ENCODE data around the gene CCSER1.

CCSER1 gene

DNA sequence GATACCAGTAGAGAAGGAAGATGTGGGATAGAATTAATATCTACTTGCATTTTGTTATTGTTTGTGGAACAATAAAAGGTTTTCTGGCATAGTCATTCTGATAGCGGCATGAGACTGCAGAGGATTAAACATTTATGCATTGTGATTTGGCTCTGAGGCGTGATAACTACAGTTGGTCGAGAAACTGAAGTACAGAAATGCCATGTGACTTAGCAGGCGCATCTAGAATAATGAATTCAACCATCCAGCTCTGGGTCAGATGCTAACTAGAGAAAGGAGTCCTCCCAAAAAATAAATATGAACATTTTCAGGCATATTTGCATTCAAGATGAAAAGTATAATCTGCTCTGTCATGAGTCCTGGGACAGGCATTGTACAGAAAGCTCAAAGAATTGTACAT, 62.8 kb downstream of the CCSER1 start:
- DNase-seq (ENCODE audit: low read depth) = no peak
- TF ChIP-seq, protein P1, sequence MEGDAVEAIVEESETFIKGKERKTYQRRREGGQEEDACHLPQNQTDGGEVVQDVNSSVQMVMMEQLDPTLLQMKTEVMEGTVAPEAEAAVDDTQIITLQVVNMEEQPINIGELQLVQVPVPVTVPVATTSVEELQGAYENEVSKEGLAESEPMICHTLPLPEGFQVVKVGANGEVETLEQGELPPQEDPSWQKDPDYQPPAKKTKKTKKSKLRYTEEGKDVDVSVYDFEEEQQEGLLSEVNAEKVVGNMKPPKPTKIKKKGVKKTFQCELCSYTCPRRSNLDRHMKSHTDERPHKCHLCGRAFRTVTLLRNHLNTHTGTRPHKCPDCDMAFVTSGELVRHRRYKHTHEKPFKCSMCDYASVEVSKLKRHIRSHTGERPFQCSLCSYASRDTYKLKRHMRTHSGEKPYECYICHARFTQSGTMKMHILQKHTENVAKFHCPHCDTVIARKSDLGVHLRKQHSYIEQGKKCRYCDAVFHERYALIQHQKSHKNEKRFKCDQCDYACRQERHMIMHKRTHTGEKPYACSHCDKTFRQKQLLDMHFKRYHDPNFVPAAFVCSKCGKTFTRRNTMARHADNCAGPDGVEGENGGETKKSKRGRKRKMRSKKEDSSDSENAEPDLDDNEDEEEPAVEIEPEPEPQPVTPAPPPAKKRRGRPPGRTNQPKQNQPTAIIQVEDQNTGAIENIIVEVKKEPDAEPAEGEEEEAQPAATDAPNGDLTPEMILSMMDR (IDR thresholded peaks at IDR 0.05; ENCODE audit: low read depth, low read length, missing control alignments) = no peak
- in situ Hi-C loops (cut with HindIII; ENCODE audit: low sequenced_read_pairs) = no loop called here
- H3K4me3 ChIP-seq (ENCODE audit: low read depth, low read length) = no peak overlapping the region

DNA sequence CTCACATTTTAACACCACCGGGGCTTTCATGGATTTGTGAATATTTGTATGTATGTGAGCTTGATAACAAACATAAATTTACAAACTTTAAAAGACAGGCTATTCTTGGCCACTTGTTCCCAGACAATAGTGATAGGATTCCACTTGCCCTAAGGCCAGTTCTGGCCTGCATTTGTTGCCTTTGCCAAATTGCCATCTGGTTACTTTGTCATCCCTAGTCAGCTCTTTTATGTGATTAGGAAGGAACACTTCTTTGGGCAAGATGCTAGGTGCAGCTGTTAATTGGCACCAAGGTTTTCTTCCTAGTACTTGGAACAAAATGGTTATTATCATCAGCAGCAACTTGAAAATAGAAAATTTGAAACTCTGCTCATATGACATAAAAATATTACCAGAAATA, 63.3 kb downstream of the CCSER1 start:
- in situ Hi-C loops (cut with HindIII; ENCODE audit: low sequenced_read_pairs) = no loop called here
- H3K4me3 ChIP-seq (ENCODE audit: low read depth, low read length) = no peak overlapping the region
- no peak for DNase-seq (ENCODE audit: low read depth)
- TF ChIP-seq, protein P1 (IDR thresholded peaks at IDR 0.05; ENCODE audit: low read depth, low read length, missing control alignments) = no peak

DNA sequence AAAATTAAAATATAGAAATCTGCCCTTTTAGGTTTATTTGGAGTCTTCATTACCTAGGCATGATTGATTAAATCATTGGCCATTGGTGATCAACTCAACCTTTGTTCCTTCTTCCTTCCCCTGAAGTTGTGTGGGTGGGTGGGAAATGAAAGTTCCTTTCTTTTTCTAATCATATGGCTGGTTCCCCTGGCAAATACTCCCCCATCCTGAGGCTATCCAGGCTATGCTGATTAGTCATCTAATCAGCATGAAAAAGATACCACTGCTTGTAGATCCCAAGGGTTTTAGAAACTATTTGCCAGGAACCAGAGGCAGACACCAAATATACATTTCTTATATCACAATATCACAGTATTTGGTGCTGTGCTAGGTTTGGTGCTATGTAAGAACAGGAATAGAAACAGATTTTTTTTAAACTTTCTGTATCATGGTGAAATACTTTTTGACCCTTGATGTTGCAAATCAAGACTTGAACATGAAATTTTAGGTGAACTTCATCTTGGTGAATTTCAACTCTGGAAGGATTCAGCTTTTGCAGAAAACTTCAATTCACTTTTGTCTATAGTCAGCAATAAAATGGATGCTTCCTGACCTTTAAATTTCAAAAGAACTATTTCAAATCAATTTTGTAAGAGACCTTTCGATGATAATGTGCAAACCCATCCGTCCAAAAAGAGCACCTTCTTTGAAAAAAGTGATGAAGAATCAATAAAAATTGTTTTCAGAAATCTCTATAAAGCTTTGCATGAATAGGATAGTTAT, 71.1 kb downstream of the CCSER1 start:
- DNase-seq (ENCODE audit: low read depth) = no peak

DNA sequence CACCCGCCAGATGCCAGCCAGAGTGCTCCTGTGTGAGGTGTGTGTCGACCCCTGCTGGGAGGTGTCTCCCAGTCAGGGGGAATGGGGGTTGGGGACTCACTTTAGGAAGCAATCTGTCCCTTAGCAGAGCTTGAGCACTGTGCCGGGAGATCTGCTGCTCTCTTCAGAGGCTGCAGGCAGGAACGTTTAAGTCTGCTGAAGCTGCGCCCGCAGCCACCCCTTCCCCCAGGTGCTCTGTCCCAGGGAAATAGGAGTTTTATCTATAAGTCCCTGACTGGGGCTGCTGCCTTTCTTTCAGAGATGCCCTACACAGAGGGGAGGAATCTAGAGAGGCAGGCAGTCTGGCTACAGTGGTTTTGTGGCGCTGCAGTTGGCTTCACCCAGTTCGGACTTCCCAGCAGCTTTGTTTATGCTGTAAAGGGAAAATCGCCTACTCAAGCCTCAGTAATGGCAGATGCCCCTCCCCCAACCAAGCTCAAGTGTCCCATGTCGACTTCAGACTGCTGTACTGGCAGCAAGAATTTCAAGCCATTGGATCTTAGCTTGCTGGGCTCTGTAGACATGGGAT, 80.8 kb downstream of the CCSER1 start:
- no peak overlapping the region for H3K4me3 ChIP-seq (ENCODE audit: low read depth, low read length)
- no peak for DNase-seq (ENCODE audit: low read depth)
- in situ Hi-C loops (cut with HindIII; ENCODE audit: low sequenced_read_pairs) = no loop called here
- TF ChIP-seq, protein P1 (IDR thresholded peaks at IDR 0.05; ENCODE audit: low read depth, low read length, missing control alignments) = no peak

More for the DNA sequence above, 71.1 kb downstream of the CCSER1 start:
- no peak overlapping the region for H3K4me3 ChIP-seq (ENCODE audit: low read depth, low read length)
- in situ Hi-C loops (cut with HindIII; ENCODE audit: low sequenced_read_pairs) = no loop called here
- TF ChIP-seq, protein P1 (IDR thresholded peaks at IDR 0.05; ENCODE audit: low read depth, low read length, missing control alignments) = no peak

DNA sequence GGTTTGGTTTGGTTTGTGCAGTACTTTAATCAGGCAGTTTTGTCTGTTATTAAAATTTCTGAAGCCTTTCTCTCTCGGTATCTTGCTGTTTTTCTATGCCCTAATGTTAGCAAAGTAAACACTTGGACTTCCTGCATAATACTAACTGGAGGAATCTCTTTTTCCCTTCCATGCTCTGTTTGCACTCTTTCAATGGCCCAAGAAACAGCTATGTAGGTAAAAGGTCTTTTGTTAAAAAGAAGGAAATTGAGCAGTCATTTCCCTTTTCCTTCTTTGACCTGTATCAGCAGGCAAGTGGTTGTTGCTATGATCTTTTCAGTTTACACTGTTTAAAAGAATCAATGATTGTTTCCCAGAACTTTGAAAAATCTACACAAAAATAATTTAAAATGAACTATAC, 82.7 kb downstream of the CCSER1 start:
- TF ChIP-seq, protein P1 (IDR thresholded peaks at IDR 0.05; ENCODE audit: low read depth, low read length, missing control alignments) = no peak
- no peak overlapping the region for H3K4me3 ChIP-seq (ENCODE audit: low read depth, low read length)
- in situ Hi-C loops (cut with HindIII; ENCODE audit: low sequenced_read_pairs) = no loop called here
- DNase-seq (ENCODE audit: low read depth) = no peak

DNA sequence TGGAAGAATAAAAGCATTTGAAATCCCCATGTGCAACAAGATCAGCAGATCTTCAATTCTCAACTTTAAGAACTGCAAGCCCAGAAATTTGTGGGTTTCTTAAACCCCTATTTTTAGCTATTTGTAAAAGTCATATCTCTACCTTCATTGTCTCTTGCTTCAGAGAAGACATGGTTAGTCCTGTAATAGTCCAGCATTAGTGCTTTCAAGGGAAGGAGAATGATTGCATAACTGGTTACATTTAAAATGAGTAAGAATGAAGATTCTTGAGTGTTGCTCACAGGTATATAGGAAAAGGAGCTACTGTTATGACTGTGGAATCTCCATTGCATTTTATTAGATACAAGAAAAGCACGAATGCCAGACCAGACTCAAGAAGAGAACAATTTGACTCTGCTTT, 84.0 kb downstream of the CCSER1 start:
- TF ChIP-seq, protein P1 (IDR thresholded peaks at IDR 0.05; ENCODE audit: low read depth, low read length, missing control alignments) = no peak
- DNase-seq (ENCODE audit: low read depth) = no peak
- in situ Hi-C loops (cut with HindIII; ENCODE audit: low sequenced_read_pairs) = no loop called here
- no peak overlapping the region for H3K4me3 ChIP-seq (ENCODE audit: low read depth, low read length)
